Heart left ventricle (tissue), 16 donors: ENCODE results near the gene SEMA6A. TPM values are rescaled to one million over a fixed set of nuclear protein-coding genes. Genes with fewer than 3 reads are reported as not detected.

Experiments
- ATAC-seq, 4 donors: fragments of 200-7000 bp; cut with Tn5 transposase; one replicate each; pipeline ENCODE4 v1.9.1; 2020 to 2022; ENCODE audit warnings: moderate library complexity in 4 of 4, mild to moderate bottlenecking in 3 of 4, moderate number of reproducible peaks in 1 of 4
- DNase-seq, 5 donors: peaks; one replicate each; pipeline ENCODE4 v3.0.0-alpha.2; 2020
- H3K27ac ChIP-seq, 12 donors: fragments of 200-600 bp; sonication (generic) in 4 of 12; one replicate each; pipeline versions ENCODE4 v1.5.0 to v1.8.0; 2016 to 2022; ENCODE audit warnings: mild to moderate bottlenecking in 2 of 12
- H3K27me3 ChIP-seq, 9 donors: fragments of 200-600 bp; sonication (generic) in 2 of 9; one replicate each; pipeline versions ENCODE4 v1.5.1 to v1.8.0; 2016 to 2022; ENCODE audit warnings: mild to moderate bottlenecking in 3 of 9
- H3K36me3 ChIP-seq, 9 donors: fragments of 200-600 bp; sonication (generic) in 2 of 9; one replicate each; pipeline versions ENCODE4 v1.5.0 to v1.8.0; 2018 to 2022; ENCODE audit warnings: mild to moderate bottlenecking in 2 of 9
- H3K4me1 ChIP-seq, 12 donors: fragments of 200-600 bp; sonication (generic) in 4 of 12; one replicate each; pipeline versions ENCODE4 v1.5.0 to v1.8.0; 2016 to 2022; ENCODE audit warnings: mild to moderate bottlenecking in 3 of 12
- H3K4me3 ChIP-seq, 12 donors: fragments of 200-600 bp; sonication (generic) in 4 of 12; one replicate each; pipeline versions ENCODE4 v1.5.0 to v1.8.0; 2017 to 2022; ENCODE audit warnings: mild to moderate bottlenecking in 9 of 12, moderate library complexity in 4 of 12
- H3K9me3 ChIP-seq, 12 donors: fragments of 200-600 bp; sonication (generic) in 4 of 12; one replicate each; pipeline versions ENCODE4 v1.5.0 to v1.8.0; 2016 to 2022; ENCODE audit warnings: mild to moderate bottlenecking in 1 of 12
- POLR2A ChIP-seq, 2 donors: fragments of 450-650 bp; IDR thresholded peaks; one replicate each; pipeline ENCODE4 v1.6.1; 2017; ENCODE audit warnings: antibody characterized with exemption in 2 of 2, mild to moderate bottlenecking in 2 of 2, moderate library complexity in 2 of 2
- WGBS, 4 donors: extraction: QIAGEN DNeasy Blood & Tissue Kit in 2 of 4; methylation state at CpG; one replicate each; pipeline versions ENCODE4 v1.1.5 to v1.1.7; 2013 to 2018; 5-methylcytosine and 5-hydroxymethylcytosine counted together
- intact Hi-C, 10 donors: fragments of 100-400 bp; cut with DNase I; formaldehyde crosslinking; loops; one replicate each; pipeline versions ENCODE4 v1.11.1 to v1.14.2; 2022
- polyA plus RNA-seq, 2 donors: library from polyadenylated mRNA; stranded (reverse); fragments of 200-250 nt; gene quantifications; one replicate each; pipeline ENCODE4 v1.2.3, GENCODE V29; 2013
- total RNA-seq, 9 donors: library from RNA; depleted of rRNA in 2 of 9; stranded (reverse); fragments of >200 nt in 2 of 9; fragmentation: NEBNext Ultra II Directional in 3 of 9; extraction: Animal tissue kit (Norgen Biotek cat#: 25700) in 3 of 9; gene quantifications; one replicate each; pipeline versions ENCODE4 v1.1.0 to v1.2.4, GENCODE V29; 2016 to 2023
- TF ChIP-seq, protein P1 (sequence below), 12 donors: fragments of 200-600 bp; sonication (generic) in 4 of 12; IDR thresholded peaks; one replicate each; pipeline versions ENCODE4 v1.5.0 to v1.8.0; 2018 to 2022; ENCODE audit warnings: antibody characterized with exemption in 12 of 12, mild to moderate bottlenecking in 5 of 12
- donor health status: ischemic (EF 13 %, LVEDD 7.1; RV severe dilation, severe dysfunction).
- donor health status: healthy with polysubstance abuse.
- donor health status: DM: no; HTN: yes; CAD: no.
- donor health status: DM: no; HTN: no; CAD: no.
- donor health status: ischemic (EF 25% LVEDD 6.9; RV normal size, moderate dysfunction).
- donor health status: ischemic (EF 25% LVEDD 5.7; RV mildly dilated, moderate dysfunction).
- donor health status: healthy.
- donor health status: DM: yes; HTN: yes; CAD: no.
- donor health status: ischemic (EF 35%, LVEDD 5.7; RV mildly dilated, moderate dysfunction).
- donor health status: nonischemic (EF 11% LVEDD 7.7; RV severe dilation, severe dysfunction).
- donor health status: DM: yes; HTN: yes; CAD: no.
- donor health status: PGD.
- donor health status: ischemic (EF 29% LVEDD 5.4; RV normal size, mild dysfunction).
- donor health status: nonischemic (EF 23%, LVEDD 6.1; RV moderate dilation, normal function).

SEMA6A gene
- total and polyA plus RNA-seq, 11 donors: 2.2 to 12.7 (median 6.3) TPM

DNA sequence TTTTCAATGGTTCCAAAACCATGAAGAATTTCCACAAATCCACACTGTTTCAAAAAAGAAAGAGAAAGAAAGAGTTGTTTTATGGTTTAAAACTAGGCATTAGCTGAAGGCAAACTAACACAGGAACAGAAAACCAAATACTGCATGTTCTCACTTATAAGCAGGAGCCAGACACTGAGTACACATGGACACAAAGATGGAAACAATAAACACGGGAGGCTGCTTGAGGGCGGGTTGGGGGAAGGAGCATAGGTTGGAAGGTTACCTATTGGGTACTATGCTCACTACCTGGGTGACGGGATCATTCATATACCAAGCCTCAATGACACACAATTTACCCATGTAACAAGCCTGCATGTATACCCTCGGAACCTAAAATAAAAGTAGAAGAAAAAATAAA, 45.0 kb downstream of the SEMA6A start:
- WGBS, 4 donors: 80 to 89% (median 82%) methylated on average over 4 of the region's 4 CpGs
- no peak for DNase-seq
- Histone ChIP-seq H3K4me3 (no peak overlapping the region), H3K36me3 (no peaks in the 10 kb centered on the region), H3K9me3 (no peaks in the 10 kb centered on the region), H3K27ac (peak overlapping the region in 1 of 12 donors; percentile 3), H3K4me1 (peaks cover 0 to 31% (median 7%) of the 10 kb centered on the region in 12 donors), H3K27me3 (no peaks in the 10 kb centered on the region)
- TF ChIP-seq, protein P1, sequence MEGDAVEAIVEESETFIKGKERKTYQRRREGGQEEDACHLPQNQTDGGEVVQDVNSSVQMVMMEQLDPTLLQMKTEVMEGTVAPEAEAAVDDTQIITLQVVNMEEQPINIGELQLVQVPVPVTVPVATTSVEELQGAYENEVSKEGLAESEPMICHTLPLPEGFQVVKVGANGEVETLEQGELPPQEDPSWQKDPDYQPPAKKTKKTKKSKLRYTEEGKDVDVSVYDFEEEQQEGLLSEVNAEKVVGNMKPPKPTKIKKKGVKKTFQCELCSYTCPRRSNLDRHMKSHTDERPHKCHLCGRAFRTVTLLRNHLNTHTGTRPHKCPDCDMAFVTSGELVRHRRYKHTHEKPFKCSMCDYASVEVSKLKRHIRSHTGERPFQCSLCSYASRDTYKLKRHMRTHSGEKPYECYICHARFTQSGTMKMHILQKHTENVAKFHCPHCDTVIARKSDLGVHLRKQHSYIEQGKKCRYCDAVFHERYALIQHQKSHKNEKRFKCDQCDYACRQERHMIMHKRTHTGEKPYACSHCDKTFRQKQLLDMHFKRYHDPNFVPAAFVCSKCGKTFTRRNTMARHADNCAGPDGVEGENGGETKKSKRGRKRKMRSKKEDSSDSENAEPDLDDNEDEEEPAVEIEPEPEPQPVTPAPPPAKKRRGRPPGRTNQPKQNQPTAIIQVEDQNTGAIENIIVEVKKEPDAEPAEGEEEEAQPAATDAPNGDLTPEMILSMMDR (IDR thresholded peaks at IDR 0.05): no peak
- TF ChIP-seq POLR2A (IDR thresholded peaks at IDR 0.05): no peak
- no peak for ATAC-seq
- intact Hi-C loops: no loop called here

DNA sequence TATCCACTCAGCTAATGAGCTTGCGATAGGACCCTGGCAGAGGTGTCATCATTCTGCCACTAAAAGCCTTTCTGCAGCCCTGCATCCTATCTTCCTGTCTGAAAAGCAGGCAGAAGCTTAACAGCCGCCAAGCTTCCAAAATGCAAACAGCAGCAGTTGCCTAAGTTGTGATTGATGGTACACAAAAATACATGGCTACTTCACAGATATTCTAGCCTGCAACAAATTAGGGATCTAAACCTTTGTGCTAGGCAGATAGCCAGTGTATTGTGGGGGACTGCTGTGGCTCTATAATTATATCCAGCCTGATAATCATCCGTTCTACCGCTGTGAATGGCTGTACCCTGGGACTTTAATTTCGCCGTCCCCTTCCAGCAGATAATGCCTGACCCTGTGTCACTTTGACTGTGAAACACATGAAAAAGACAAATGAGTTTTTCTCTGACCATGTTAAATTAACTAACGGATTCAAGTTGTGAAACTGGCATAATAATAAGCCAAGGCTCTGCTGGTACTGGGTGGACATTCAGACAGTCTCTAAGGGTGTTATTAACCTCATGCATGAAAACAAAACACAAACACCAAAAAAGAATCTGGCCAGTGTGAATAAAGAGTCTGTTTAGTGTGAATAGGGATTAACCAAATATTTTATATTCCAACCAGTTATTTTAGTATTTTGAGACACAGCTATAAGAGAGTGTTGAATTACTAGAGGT, 45.9 kb downstream of the SEMA6A start:
- peaks cover 0 to 37% (median 7%) of the 10 kb centered on the region in 12 donors for H3K4me1 ChIP-seq
- no peaks in the 10 kb centered on the region for H3K27me3 ChIP-seq
- no peak overlapping the region for H3K27ac ChIP-seq
- H3K36me3 ChIP-seq: no peaks in the 10 kb centered on the region
- no peak overlapping the region for H3K4me3 ChIP-seq
- no peaks in the 10 kb centered on the region for H3K9me3 ChIP-seq
- WGBS, 4 donors: 34 to 57% (median 42%) methylated on average over 7 of the region's 7 CpGs
- no peak for ATAC-seq
- intact Hi-C loops: no loop called here
- TF ChIP-seq, protein P1 (IDR thresholded peaks at IDR 0.05): no peak
- TF ChIP-seq POLR2A (IDR thresholded peaks at IDR 0.05): no peak
- no peak for DNase-seq

DNA sequence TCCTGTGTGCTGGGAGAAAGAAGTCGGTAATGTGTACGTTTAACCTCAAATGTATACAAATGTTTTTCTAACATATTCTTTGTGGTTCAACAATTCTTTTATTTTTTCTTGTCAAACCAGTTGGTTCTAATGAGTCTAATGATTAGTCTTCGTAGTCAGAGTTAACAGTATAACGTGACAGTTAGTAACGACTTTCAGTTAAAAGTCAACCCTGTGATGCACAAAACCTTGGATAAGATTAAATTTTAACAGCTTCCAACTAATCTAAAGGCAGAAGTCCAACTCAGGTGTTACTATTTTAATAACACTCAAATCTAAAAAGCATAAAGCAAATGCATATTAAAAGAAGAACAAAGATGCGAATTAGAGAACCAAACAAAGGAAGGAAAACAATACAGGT, 47.0 kb downstream of the SEMA6A start:
- H3K27ac ChIP-seq: no peak overlapping the region
- no peak for ATAC-seq

DNA sequence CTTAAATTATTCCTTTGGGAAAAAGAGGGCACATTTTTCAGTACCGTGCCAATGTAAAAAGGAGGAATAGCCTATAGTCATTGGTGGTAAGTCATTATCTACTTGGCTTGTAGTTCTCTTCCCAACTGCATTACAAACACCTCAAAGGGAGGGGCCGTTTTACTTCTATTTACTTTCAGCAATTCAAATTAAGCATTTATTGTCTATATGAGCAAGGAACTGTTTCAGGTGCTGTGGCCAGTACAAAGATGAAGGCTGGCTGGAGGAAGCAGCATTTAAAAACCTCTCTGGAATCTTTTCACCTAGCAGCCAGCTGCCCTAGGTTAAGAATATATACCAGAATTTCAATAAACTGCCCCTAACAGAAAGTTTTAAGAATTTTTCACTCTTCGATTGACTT, 48.9 kb downstream of the SEMA6A start:
- Histone ChIP-seq H3K27me3 (no peaks in the 10 kb centered on the region), H3K4me1 (peaks cover 0 to 50% (median 11%) of the 10 kb centered on the region in 12 donors), H3K9me3 (no peaks in the 10 kb centered on the region), H3K27ac (no peak overlapping the region), H3K36me3 (no peaks in the 10 kb centered on the region), H3K4me3 (no peak overlapping the region)
- 94 to 96% (median 94%) methylated on average over 3 of the region's 3 CpGs for WGBS, 4 donors
- TF ChIP-seq POLR2A (IDR thresholded peaks at IDR 0.05): no peak
- TF ChIP-seq, protein P1 (IDR thresholded peaks at IDR 0.05): no peak
- ATAC-seq (no peak), DNase-seq (no peak)
- intact Hi-C loops: no loop called here

More for the DNA sequence above, 47.0 kb downstream of the SEMA6A start:
- Histone ChIP-seq H3K4me1 (peaks cover 0 to 32% (median 7%) of the 10 kb centered on the region in 12 donors), H3K4me3 (no peak overlapping the region), H3K36me3 (no peaks in the 10 kb centered on the region), H3K9me3 (no peaks in the 10 kb centered on the region), H3K27me3 (no peaks in the 10 kb centered on the region)
- intact Hi-C loops: no loop called here
- no peak for TF ChIP-seq POLR2A (IDR thresholded peaks at IDR 0.05)
- TF ChIP-seq, protein P1 (IDR thresholded peaks at IDR 0.05): no peak
- no peak for DNase-seq
- 87 to 91% (median 89%) methylated on average over 6 of the region's 6 CpGs for WGBS, 4 donors
